GM12878 (cell line): ENCODE measurements around the gene TADA2A. TPM values are rescaled to one million over a fixed set of nuclear protein-coding genes. Genes with fewer than 3 reads are reported as not detected.

Experiments used
- ATAC-seq: fragments of 200-7000 bp; cut with Tn5 transposase; 3 replicates; pipeline ENCODE4 v1.9.1; 2020; ENCODE audit warnings: mild to moderate bottlenecking, moderate library complexity
- BruUV-seq: library from RNA; stranded (reverse); fragments of 400-500 nt; replicated peaks from 2 replicates; lab custom pipeline; 2021; lab: Mats Ljungman, UMichigan
- CTCF ChIA-PET: fragments of 300-600 bp; sonication (Branson Sonifier 250); formaldehyde crosslinking; extraction: SDS; loops from one replicate; lab custom pipeline; 2021; ENCODE audit warnings: inconsistent platforms; lab: Yijun Ruan, JAX
- POLR2A ChIA-PET: fragments of 350-600 bp; formaldehyde crosslinking; extraction: SDS; loops from one replicate; lab custom pipeline; 2021; ENCODE audit warnings: inconsistent platforms; lab: Charles Lee
- RAD21 ChIA-PET: fragments of 300-600 bp; sonication (Branson Sonifier 250); formaldehyde crosslinking; loops from one replicate; lab custom pipeline; 2023; ENCODE audit warnings: antibody characterized with exemption; ENCODE audit not compliant: unreplicated experiment; lab: Charles Lee
- SMC1A ChIA-PET: fragments of 300-600 bp; sonication (Branson Sonifier 250); formaldehyde crosslinking; loops from one replicate; lab custom pipeline; 2023; ENCODE audit not compliant: unreplicated experiment, uncharacterized antibody; lab: Charles Lee
- DNase-seq: peaks from one replicate; pipeline ENCODE4 v3.0.0-alpha.2; 2011; ENCODE audit warnings: low read depth, low spot score
- FAIRE-seq: peaks from 3 replicates; lab custom pipeline; 2011; peaks lifted over from hg19 to GRCh38; lab: Jason Lieb, UNC
- H2AFZ ChIP-seq: 2 replicates; pipeline ENCODE4 v1.6.0; 2011; ENCODE audit warnings: low read depth, low read length, control low read depth; ENCODE audit not compliant: control insufficient read depth
- H3K27ac ChIP-seq: 2 replicates; pipeline ENCODE4 v1.5.1; 2011; ENCODE audit warnings: control low read depth; ENCODE audit not compliant: control insufficient read depth, insufficient read depth
- H3K27me3 ChIP-seq, 2 experiments: replicated peaks in 1 of 2; 2 replicates each; pipeline versions ENCODE4 v1.6.0 to v1.6.1; 2011; ENCODE audit warnings: low read length in 1 of 2; ENCODE audit not compliant: control insufficient read depth in 2 of 2, insufficient read depth in 2 of 2
- H3K36me3 ChIP-seq, 2 experiments: 2 replicates each; pipeline ENCODE4 v1.5.1; 2011; ENCODE audit warnings: low read length in 1 of 2; ENCODE audit not compliant: control insufficient read depth in 2 of 2, insufficient read depth in 2 of 2
- H3K4me1 ChIP-seq: 2 replicates; pipeline ENCODE4 v1.6.1; 2011; ENCODE audit warnings: mild to moderate bottlenecking, low read length, moderate library complexity, mixed read lengths; ENCODE audit not compliant: control insufficient read depth, insufficient read depth
- H3K4me2 ChIP-seq: 2 replicates; pipeline ENCODE4 v1.6.0; 2011; ENCODE audit warnings: control low read depth; ENCODE audit not compliant: control insufficient read depth, insufficient read depth
- H3K4me3 ChIP-seq: fragments of 200-600 bp; sonication (generic); 2 replicates; pipeline ENCODE4 v1.5.1; 2016
- H3K79me2 ChIP-seq: 2 replicates; pipeline ENCODE4 v1.6.0; 2011; ENCODE audit warnings: low read length; ENCODE audit not compliant: control insufficient read depth, insufficient read depth
- H3K9ac ChIP-seq: 2 replicates; pipeline ENCODE4 v1.8.0; 2011; ENCODE audit warnings: low read length, control low read depth, mixed read lengths; ENCODE audit not compliant: control insufficient read depth, insufficient read depth
- H3K9me3 ChIP-seq: replicated peaks from 3 replicates; pipeline ENCODE4 v1.5.1; 2011; ENCODE audit warnings: mild to moderate bottlenecking, low read length; ENCODE audit not compliant: control insufficient read depth, insufficient read depth
- H4K20me1 ChIP-seq: 2 replicates; pipeline ENCODE4 v1.6.0; 2011; ENCODE audit not compliant: control insufficient read depth, insufficient read depth
- CHD1 ChIP-seq: IDR thresholded peaks from 2 replicates; pipeline ENCODE4 v1.6.1; 2012; ENCODE audit warnings: low read depth, low read length, improper control_type of control experiment
- CHD4 ChIP-seq: fragments of 200-600 bp; sonication (generic); IDR thresholded peaks from 2 replicates; pipeline ENCODE4 v1.6.1; 2016; ENCODE audit warnings: mild to moderate bottlenecking
- MTA3 ChIP-seq: IDR thresholded peaks from 2 replicates; pipeline ENCODE4 v1.6.1; 2012; ENCODE audit warnings: low read length, inconsistent platforms, borderline replicate concordance
- POLR2AphosphoS5 ChIP-seq: IDR thresholded peaks from 2 replicates; pipeline ENCODE4 v1.6.1; 2011; ENCODE audit warnings: mild to moderate bottlenecking, low read length, inconsistent platforms
- RAD21 ChIP-seq: IDR thresholded peaks from 2 replicates; pipeline ENCODE4 v1.6.1; 2011; ENCODE audit warnings: mild to moderate bottlenecking, low read depth, low read length, moderate library complexity; ENCODE audit not compliant: insufficient read depth
- SUPT20H ChIP-seq: IDR thresholded peaks from 2 replicates; pipeline ENCODE4 v1.6.1; 2011; ENCODE audit warnings: low read depth, mild to moderate bottlenecking, low read length, moderate library complexity, borderline replicate concordance; ENCODE audit not compliant: control insufficient read depth
- WGBS: methylation state at CpG from one replicate; pipeline ENCODE4 v1.1.6; 2016; ENCODE audit warnings: low lambda C conversion rate; ENCODE audit not compliant: insufficient replicate concordance, insufficient coverage; ENCODE audit errors: missing lambda C conversion rate; 5-methylcytosine and 5-hydroxymethylcytosine counted together
- in situ Hi-C: fragments of 300-500 bp; cut with MboI; formaldehyde crosslinking; loops from 9 replicates; pipeline ENCODE4 v1.14.3; 2018; ENCODE audit warnings: mixed read lengths
- intact Hi-C: fragments of 100-400 bp; cut with micrococcal nuclease; formaldehyde crosslinking; loops from one replicate; pipeline ENCODE4 v1.14.2; 2022; ENCODE audit not compliant: unreplicated experiment
- polyA plus RNA-seq, 11 experiments: library from polyadenylated mRNA; depleted of rRNA in 4 of 11; unstranded in 6 of 11; stranded (reverse) in 5 of 11; fragments of >200 nt; fragmentation: Nextera tagmentation in 4 of 11; fragmentation: Illumina TruSeq in 1 of 11; extraction: Ambion mirVana in 4 of 11; extraction: Trizol in 1 of 11; gene quantifications; 1 replicate in 1 of 11; 2 replicates in 10 of 11; pipeline versions ENCODE4 v1.2.1 to v1.2.3, GENCODE V29; 2011 to 2016; ENCODE audit warnings: inconsistent platforms in 2 of 11, missing spikeins in 2 of 11, low read depth in 1 of 11
- total RNA-seq, 4 experiments: library from RNA; depleted of rRNA in 3 of 4; stranded (reverse); fragments of >200 nt in 3 of 4; fragmentation: Illumina TruSeq in 1 of 4; extraction: Trizol in 1 of 4; gene quantifications; 2 replicates each; pipeline versions ENCODE4 v1.2.1 to v1.2.3, GENCODE V29; 2013 to 2021
- TF ChIP-seq, protein P1 (sequence below): IDR thresholded peaks from 2 replicates; pipeline ENCODE4 v1.6.1; 2012; ENCODE audit warnings: improper control_type of control experiment, low read depth, low read length; ENCODE audit not compliant: insufficient replicate concordance
- TF ChIP-seq, protein P2 (sequence below): IDR thresholded peaks from 2 replicates; pipeline ENCODE4 v1.6.1; 2011; ENCODE audit warnings: low read depth, mild to moderate bottlenecking, low read length, moderate library complexity, borderline replicate concordance; ENCODE audit errors: extremely low read depth
- TF ChIP-seq, protein P3 (sequence below): fragments of 450-650 bp; IDR thresholded peaks from 2 replicates; pipeline ENCODE4 v1.6.1; 2016; ENCODE audit warnings: mild to moderate bottlenecking

Gene TADA2A
- total and polyA plus RNA-seq, 10 of the 15 experiments (the other 5 are each of a cell fraction or from before 2014, with no cell fraction given): 19.6 to 43.8 (median 34.1) TPM

DNA sequence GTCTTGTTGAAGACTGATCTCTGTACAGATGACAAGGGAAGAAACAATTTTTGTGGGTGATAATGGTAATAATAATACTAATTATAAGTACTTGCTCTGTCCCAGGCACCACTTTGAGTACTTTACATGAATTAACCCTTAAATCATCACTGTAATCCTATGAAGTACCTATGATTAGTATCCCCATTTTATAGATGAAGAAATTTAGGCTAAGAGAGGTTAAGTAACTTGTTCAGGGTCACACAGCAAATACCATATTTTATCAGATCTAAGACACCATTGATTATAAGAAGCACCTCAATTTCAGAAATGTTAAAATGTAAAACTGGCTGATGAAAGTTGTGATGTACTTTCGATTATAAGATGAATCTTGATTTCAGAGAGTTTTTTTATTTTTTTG, 18.6 kb downstream of the TADA2A start:
- 100% methylated on average over 1 of the region's 1 CpG for WGBS
- no peaks in the 10 kb centered on the region for H4K20me1 ChIP-seq
- H3K4me1 ChIP-seq: peaks cover 6% of the 10 kb centered on the region; the same call in 1 of the 2 replicates
- H3K27me3 ChIP-seq: no peaks in the 10 kb centered on the region
- FAIRE-seq (no peak), ATAC-seq (no peak), DNase-seq (no peak)
- in situ Hi-C loops (no loop called here), intact Hi-C loops (no loop called here)
- ChIA-PET POLR2A (no interaction called here), CTCF (interaction anchor here (0.6 to 1.3 kb wide), 3 partner anchors 13 to 82 kb away, joined by 3 to 4 read pairs (median 3); no protein-coding TSS in a partner anchor), SMC1A (no interaction called here), RAD21 (no interaction called here)
- no peak overlapping the region for H2AFZ ChIP-seq
- H3K27ac ChIP-seq: no peak overlapping the region
- H3K4me3 ChIP-seq: no peak overlapping the region
- no peak overlapping the region for H3K9ac ChIP-seq
- TF ChIP-seq, protein P1, sequence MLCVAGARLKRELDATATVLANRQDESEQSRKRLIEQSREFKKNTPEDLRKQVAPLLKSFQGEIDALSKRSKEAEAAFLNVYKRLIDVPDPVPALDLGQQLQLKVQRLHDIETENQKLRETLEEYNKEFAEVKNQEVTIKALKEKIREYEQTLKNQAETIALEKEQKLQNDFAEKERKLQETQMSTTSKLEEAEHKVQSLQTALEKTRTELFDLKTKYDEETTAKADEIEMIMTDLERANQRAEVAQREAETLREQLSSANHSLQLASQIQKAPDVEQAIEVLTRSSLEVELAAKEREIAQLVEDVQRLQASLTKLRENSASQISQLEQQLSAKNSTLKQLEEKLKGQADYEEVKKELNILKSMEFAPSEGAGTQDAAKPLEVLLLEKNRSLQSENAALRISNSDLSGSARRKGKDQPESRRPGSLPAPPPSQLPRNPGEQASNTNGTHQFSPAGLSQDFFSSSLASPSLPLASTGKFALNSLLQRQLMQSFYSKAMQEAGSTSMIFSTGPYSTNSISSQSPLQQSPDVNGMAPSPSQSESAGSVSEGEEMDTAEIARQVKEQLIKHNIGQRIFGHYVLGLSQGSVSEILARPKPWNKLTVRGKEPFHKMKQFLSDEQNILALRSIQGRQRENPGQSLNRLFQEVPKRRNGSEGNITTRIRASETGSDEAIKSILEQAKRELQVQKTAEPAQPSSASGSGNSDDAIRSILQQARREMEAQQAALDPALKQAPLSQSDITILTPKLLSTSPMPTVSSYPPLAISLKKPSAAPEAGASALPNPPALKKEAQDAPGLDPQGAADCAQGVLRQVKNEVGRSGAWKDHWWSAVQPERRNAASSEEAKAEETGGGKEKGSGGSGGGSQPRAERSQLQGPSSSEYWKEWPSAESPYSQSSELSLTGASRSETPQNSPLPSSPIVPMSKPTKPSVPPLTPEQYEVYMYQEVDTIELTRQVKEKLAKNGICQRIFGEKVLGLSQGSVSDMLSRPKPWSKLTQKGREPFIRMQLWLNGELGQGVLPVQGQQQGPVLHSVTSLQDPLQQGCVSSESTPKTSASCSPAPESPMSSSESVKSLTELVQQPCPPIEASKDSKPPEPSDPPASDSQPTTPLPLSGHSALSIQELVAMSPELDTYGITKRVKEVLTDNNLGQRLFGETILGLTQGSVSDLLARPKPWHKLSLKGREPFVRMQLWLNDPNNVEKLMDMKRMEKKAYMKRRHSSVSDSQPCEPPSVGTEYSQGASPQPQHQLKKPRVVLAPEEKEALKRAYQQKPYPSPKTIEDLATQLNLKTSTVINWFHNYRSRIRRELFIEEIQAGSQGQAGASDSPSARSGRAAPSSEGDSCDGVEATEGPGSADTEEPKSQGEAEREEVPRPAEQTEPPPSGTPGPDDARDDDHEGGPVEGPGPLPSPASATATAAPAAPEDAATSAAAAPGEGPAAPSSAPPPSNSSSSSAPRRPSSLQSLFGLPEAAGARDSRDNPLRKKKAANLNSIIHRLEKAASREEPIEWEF: no peak
- no peak for TF ChIP-seq CHD1
- no peak for TF ChIP-seq SUPT20H
- no peak for TF ChIP-seq RAD21
- TF ChIP-seq, protein P2, sequence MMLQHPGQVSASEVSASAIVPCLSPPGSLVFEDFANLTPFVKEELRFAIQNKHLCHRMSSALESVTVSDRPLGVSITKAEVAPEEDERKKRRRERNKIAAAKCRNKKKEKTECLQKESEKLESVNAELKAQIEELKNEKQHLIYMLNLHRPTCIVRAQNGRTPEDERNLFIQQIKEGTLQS: no peak
- no peak for TF ChIP-seq MTA3
- TF ChIP-seq, protein P3, sequence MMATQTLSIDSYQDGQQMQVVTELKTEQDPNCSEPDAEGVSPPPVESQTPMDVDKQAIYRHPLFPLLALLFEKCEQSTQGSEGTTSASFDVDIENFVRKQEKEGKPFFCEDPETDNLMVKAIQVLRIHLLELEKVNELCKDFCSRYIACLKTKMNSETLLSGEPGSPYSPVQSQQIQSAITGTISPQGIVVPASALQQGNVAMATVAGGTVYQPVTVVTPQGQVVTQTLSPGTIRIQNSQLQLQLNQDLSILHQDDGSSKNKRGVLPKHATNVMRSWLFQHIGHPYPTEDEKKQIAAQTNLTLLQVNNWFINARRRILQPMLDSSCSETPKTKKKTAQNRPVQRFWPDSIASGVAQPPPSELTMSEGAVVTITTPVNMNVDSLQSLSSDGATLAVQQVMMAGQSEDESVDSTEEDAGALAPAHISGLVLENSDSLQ: no peak
- TF ChIP-seq CHD4: no peak
- no peak for TF ChIP-seq POLR2AphosphoS5
- H3K79me2 ChIP-seq: no peaks in the 10 kb centered on the region; the same call in 1 of the 2 replicates
- H3K4me2 ChIP-seq: no peak overlapping the region
- no TSS peak for BruUV-seq
- no peaks in the 10 kb centered on the region for H3K9me3 ChIP-seq
- H3K36me3 ChIP-seq: peaks cover 8 to 18% of the 10 kb centered on the region in 2 experiments; a peak in 3 of 4 replicates
